G401.6 (cell line): ENCODE measurements around the gene SPDYE4.

Experiments used
- FAIRE-seq: peaks from 2 replicates; lab custom pipeline; 2012; peaks lifted over from hg19 to GRCh38; lab: Jason Lieb, UNC

Gene SPDYE4

DNA sequence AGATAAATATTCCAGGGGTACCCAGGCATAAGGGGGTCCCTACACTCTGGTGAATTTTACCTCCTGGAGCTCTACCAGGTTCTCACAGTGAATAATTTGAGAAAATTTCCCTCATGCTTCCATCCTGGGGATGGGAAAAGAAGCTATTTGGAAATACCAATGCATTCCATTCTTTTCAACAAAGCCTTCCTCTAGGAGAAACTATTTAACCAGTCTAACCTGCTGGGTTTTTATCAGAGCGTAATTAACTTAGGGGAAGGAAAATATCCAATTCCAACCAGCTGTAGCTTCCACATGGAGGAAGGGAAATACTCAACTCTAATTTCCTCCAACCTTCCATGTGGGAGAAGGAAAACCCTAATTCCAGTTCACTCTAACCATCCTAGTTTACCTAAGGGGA lies 23.8 kb upstream of the SPDYE4 start:
- FAIRE-seq, result no peak

DNA sequence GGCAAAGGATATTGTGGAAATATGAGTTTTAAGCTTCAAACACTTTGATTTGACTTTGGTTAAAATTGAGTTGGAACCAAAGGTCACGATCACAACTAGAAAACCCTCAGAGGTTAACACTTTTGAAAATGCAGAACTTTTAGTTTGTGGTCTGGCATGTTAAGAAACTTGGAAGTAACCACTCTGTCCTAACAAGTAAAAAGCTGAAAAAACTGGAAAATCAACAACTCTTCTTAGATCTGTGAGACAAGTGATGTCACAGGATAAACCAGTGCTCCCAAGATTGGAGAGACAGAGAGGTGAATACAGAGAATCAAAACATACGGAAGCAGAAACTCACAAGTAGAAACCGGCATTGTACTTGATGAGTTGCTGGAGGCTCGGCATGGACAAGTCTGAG lies 23.4 kb upstream of the SPDYE4 start:
- FAIRE-seq, result no peak

DNA sequence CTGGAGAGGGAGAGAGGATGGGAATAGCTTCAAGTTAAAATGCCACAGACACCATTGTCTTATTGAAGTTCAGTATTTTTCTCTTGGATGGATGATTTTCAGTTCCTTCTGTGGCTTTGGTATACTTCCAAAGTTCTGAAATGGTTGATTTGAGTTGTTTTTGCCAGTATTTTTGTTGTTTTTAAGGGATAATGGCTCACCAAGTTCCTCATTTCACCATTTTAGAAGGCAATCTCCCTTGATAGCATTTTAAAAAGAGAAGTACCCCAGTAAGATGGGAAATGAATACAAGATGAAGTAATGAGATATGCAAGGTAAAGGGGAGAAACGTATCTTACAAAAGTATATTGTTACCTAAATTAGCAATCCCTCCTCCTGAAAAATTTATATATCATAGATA lies 18.5 kb upstream of the SPDYE4 start:
- FAIRE-seq, result no peak

DNA sequence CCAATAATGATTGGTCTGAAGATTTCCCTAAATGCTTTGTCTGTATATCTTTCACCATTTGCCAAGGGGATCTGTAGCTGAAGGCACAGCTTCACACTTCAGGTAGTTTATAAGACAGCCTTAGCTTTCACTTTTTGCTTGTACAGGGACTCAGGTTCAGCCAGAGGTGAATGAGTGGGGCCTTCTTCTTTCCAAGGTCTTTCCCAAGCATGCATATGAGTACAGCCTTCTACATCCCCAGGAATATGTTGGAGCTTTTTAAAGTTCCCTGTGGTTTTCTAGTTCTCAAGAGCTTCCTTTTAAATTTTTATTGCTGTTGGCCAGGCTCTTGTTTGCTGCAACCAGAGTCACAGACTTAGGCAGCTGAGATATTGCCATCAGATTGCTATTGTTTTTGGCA lies 17.9 kb upstream of the SPDYE4 start:
- no peak for FAIRE-seq

DNA sequence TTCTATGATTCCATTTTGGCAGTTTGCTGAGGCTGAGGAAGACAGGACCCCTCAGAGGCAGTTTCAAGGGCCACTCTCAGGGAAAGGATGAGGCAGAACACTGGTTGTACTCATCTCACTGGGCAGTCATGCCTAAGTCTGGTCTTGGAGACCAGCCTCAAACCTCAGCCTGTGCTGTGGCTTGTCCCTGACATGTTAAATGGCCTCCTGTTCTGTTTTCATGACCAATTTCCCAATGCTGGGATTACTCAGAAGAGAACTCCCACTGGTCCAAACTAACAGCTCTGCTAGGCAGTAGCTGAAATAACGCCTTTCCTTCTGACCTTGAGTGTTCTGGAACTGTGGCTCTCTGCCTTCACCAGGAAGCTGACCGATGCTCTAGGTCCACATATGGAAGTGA lies 8.4 kb upstream of the SPDYE4 start:
- FAIRE-seq, result no peak

DNA sequence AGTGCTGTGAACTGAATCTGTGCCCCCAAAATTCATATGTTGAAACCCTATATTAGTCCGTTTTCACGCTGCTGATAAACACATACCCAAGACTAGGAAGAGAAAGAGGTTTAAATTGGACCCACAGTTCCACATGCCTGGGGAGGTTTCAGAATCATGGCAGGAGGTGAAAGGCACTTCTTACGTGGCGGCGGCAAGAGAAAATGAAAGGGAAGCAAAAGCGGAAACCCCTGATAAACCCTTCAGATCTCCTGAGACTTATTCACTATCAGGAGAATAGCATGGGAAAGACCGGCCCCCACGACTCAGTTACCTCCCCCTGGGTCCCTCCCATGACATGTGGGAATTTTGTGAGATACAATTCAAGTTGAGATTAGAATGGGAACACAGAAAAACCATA lies 3.7 kb upstream of the SPDYE4 start:
- no peak for FAIRE-seq

DNA sequence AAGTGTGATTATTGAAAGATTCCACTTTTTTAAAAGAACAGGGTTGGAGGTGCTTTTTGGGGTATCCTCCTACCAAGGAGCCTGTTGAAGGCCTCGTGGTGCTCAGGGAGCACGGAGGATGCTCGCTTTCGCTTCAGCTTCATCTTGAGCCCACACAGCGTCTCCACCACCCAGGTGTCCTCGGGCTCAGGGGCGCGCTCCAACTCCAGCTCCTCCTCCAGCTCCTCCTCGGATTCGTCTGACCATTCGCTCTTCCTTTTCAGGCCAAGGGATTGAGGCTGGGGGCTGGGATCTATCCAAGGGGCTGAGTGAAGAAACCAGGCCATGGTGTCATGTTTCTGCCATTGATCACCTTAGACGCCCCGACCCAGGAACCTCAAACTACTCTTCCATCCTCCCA lies 1.2 kb downstream of the SPDYE4 start:
- FAIRE-seq, result no peak

DNA sequence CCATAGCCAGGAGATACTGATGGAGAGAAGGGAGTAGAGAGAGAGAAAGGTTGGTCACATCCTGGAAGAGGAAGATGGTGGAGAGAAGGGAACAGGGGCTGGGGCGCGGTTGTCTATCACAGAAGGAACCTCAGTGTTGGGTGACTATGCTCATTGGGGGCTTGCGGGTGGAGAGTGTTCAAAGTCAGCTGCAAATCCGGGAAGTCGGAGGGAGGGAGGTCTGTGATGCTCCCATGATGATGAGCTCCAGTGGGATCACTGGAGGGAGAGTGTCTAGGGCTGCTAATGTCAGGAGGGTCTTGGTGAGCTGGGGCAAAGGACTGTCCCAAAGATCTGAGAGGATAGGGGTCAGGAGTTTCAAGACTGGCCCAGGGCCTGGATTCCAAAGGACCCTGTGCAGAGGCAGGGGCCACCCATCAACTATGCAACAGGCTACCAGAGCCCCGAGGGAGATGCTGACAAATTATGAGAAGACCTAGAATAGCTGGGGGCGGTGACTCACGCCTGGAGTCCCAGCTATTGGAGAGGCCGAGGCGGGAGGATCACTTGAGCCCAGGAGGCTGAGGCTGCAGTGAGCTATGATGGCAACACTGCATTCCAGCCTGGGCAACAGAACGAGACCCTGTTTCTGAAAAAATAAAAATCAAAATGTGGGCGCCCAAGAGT lies 2.6 kb downstream of the SPDYE4 start:
- FAIRE-seq, result no peak

DNA sequence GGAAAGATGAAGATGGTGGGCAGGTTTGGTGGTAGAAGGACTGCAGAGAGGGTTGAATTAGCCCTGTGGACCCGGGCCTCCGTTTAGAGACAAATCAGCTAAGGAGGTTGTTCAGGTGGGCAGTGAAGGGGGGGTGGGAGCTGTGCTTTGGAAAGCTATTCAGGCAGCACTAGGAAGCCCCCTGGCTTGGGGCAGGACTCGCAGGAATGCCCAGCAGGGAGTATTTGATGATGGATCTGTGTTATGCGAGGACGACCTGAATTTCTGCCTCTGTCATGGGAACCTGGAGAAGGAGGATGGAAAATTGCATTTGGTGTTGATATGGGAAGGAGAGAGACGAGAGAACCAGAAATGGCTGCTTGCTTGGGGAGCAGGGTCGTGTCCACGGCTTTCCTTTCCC lies 3.5 kb downstream of the SPDYE4 start:
- FAIRE-seq, result no peak

DNA sequence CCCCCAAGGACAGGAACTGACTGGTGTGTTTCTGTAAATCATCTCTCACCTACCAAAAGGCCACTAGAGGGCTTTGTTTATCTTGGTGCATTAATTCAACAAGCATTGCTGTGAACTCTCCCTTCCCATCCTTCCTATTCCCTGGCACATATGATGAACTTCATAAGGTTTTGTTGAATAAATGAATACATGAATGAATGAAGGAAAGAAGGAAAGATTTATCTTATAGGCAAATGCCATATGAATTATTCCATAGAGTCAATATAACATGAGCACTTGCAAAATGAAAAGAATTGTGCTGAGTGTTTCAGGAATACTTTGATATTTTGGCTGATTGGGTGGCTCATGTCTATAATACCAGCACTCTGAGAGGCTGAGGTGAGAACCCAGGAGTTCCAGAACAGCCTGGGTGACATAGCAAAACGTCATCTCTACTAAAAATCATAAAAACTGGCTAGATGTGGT lies 4.3 kb downstream of the SPDYE4 start:
- FAIRE-seq, result no peak

DNA sequence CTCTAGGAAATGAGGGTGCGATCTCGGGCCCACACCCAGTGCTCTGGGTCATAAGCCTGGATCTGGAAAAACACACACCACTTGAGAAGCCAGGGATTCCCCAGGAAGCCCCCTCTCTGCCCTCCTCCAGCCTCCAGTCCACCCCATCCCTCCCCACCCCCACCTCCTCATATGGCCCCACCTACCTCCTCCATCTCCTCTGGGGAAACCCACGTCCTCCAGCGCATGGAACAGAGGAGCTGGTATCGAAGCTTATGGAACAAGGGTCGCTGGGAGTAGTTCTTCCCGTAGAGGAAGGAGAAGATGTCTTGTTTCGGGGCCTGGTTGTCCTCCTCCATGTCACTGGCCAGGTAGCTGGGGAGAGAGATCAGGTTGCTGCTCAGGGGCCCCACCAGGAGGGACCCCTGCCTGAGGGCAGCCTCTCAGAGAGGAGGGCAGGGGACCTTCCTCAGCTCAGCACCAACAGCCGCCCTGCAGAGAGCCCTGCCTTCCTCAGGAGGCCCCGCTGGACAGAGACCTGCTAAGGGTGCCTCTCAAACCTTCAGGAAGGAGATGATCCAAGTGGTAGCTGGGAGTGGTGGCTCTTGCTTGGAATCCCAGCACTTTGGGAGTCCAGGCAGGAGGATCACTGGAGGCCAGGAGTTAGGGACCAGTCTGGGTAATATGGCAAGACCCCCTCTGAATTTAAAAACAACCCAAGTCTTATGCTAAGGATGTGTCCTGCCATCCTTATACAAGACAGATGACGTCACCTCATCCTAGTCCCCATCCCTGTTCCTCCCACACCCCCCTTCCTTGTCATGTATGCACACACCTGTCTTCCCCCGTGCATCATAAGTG lies 5.0 kb downstream of the SPDYE4 start:
- no peak for FAIRE-seq

DNA sequence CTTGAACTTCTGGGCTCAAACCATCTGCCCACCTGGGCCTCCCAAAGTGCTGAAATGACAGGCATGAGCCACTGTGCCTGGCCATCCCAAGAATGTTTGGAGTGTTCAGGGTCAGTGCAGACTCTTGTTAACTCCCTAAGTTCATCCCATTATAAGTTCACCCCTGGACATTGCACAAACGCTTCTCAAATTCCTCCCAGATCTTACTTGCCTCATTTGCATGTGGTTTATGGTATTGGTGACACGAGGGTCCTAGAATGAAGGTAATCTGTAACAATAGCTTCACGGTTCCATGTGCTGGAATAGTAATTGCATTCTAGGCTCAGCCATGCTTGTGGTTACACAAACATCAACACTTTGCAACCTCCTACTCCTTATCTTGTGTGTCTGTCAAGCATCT lies 8.7 kb downstream of the SPDYE4 start:
- FAIRE-seq, result no peak

DNA sequence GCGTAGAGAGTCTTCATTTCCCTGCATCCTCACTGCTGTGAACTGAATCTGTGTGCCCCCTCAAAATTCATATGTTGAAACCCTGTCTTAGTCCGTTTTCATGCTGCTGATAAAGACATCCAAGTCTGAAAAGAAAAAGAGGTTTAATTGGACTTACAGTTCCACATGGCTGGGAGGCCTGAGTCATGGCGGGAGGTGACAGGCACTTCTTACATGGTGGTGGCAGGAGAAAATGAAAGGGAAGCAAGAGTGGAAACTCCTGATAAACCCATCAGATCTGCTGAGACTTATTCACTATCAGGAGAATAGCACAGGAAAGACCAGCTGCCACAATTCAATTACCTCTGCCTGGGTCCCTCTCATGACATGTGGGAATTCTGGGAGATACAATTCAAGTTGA lies 10.6 kb downstream of the SPDYE4 start:
- FAIRE-seq, result no peak

DNA sequence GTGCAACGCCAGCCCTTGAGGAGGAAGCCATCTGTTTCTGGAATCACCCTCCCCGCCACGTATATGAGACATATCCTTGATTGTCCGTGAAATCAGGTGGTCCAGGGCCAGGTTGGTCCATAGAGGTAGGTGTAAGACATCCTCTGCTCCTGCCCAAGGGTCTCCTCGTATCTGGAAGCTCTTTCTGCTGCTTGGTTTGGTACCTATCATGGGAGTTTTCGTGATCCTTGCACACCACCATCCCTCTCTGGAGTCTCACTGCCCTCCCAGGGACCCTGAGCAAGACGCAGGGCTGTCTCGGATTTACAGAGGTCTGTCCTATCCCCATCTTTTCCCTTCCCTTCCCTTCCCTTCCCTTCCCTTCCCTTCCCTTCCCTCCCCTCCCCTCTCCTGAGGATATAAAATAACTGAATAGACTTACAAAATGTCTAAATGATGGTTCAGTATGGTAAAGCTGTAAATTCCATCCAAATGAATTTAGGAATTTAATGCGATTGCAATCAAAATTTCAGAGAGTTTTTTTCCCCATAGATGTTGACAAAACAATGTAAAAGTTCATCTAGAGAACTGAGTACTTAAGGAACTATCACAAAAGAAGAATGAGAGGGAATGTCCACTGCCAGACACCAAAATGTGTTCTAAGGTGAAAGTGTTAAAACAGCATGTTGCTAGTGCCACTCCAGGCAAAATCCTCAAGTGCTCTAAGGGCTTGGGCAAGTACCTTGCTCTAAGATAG lies 11.7 kb downstream of the SPDYE4 start:
- FAIRE-seq, result no peak

DNA sequence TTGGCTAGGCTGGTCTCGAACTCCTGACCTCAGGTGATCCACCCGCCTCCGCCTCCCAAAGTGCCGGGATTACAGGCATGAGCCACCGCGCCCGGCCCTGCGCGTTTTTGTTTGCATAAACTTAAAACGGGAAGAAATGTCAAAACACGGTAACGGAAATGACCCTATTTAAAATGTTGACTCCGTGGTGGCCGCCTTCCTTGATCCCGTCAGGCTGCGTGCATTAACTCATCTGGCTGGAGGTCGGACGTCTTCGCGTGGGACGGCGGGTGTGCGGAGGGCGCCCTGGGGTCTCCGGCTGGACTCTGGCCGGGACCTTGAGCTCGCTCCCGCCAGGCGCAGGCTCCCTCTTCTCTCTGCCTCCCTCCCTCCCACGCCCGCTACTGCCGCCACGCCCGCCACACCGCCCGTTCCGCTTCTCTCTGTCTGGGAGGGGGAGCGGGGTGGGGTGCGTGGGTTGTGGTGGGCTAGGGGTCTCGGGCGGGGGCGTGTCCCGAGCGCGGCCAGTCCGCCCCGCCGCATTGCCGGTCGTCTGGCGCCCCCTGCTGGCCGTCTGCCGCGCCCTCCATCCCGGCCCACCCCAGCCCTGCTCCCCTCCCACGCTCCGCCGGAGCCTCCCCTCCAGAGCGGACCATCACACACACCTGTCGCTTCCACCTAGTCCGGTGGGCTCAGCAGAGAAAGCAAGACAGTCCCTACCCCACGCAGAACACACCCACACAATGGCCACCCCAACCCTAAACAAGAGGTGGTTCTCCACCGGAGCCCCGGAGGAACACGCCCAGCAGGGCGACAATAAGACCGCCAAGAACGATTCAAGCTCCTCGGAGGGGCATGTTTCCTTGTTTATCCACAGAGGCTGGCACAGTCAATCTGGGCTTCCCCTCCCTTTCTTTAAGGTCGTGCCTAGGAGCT lies 12.5 kb downstream of the SPDYE4 start:
- no peak for FAIRE-seq

DNA sequence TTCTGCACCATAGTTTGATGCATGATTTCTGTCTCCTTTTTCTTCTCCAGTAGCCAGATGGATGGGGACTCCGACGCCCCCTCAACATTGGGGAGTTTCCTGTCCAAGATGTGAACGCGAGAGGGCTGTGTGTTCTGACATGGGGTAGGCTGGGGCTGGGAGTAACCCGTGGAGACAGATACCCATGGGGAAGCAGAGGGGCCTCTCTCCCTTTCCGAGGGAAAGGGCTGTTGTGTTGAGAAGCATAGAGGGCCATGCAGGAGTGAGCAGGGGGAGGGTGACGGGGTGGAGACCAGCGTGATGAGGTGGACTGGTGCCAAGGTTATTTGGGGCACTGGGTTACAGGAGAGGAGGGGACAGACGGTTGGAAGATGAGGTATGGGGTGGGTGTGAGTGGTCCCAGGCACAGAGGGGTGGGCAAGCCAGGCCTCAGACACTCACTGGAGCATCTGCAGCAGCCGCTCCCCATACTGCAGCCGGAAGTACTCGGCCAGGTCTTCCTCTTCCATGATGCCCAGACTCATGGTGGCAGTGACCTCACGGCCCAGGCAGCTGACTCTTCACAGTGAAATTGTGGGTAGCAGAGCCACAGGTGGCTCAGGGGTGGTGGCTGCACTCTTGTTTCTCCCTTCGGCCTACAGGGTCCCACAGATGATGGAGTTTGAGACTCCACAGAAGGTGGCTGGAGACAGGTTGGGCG lies 14.1 kb downstream of the SPDYE4 start:
- FAIRE-seq, result no peak

DNA sequence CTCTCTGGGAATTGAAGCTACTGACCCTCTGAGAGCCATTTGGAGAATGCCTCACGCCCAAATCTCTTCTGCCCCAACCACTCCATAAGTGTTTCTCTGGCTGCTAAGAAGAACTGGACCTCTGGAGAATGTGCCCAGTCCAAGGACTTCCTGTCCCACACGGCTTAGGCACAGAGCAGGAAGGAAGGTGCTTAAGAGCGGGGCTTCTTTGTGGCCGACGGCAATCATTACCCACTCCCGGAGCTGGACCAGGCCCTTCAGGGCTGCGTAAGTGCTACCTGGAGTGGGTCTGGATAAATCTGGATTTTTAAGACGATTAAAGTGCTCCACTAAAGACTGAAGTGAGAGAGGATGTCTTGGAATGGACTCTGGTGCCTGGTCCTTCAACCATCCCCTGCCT lies 15.5 kb downstream of the SPDYE4 start:
- no peak for FAIRE-seq

DNA sequence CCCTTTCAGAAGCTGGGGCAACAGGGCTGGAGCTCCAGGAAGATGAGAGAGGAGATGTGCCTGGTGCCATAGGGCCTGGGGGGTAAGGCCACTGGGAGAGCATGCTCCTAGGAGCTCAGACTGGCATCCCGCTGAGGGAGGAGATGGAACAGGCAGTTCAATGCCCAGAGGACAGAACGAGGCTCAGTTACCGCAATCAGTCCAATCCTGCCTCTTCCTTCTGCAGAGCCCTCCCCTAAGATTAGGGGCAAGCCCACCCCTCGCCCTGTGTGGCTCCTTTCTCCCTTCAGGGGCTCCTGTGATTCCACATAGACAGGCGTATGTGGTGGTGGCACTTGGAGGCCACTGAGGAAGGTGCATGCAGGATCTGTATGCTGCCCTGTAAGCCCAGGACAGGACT lies 16.1 kb downstream of the SPDYE4 start:
- FAIRE-seq, result no peak

DNA sequence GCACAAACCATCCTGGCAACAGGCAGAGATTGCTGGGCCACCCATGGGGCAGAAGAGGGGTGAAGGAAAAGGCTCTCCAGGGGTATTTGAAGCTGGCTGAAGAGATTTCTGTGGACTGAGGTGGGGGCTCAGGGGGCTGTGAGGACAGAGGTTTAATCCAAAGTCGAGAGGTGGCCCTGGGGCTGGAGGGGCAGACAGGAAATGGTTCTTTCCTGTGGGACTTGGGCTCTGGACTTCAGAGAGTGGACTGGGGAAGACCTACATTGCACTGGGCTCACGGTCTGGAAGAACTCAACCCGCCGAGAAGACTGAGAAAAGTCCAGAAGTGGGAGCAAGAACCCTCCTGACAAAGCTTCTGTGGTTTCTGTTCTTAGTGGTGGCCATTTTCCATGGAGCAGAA lies 16.6 kb downstream of the SPDYE4 start:
- no peak for FAIRE-seq

DNA sequence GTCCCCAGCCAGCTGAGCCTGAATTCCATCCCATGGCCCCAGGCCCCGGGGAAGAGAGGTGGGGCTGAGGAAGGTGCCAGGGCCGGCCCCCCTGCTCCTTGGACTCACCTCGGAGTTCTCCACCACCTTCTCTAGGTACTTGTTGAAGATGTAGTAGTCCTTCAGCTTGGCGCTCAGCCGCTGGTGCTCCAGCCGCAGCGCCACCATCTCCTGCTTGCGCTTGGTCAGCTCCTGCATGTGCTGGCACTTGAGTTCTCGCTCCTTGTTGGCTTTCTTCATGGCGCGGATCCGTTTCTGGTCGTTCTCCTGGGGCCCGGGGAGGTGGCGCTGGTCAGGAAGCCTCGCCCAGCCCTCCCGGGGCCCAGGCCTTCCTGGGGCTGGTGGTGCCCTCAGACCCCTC lies 17.0 kb downstream of the SPDYE4 start:
- FAIRE-seq, result no peak

DNA sequence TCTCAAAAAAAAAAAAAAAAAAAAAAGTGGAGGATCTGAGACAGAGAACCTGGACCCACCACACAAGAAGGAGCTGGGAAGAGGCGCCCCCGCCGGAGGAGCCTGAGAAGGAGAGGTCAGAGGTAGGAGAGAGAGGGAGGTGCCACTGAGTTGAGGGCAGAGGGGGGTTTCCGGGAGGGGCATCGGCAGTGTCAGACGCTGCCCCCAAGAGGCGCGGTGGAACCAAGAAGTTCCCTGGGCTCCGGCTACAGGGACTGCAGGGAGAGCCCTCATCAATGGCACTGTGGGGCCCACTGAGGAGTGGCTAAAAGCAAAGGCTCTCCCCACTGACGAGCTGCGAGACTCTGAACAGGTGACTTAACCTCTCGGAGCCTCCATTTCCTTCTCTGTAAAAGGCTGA lies 17.9 kb downstream of the SPDYE4 start:
- FAIRE-seq, result no peak

DNA sequence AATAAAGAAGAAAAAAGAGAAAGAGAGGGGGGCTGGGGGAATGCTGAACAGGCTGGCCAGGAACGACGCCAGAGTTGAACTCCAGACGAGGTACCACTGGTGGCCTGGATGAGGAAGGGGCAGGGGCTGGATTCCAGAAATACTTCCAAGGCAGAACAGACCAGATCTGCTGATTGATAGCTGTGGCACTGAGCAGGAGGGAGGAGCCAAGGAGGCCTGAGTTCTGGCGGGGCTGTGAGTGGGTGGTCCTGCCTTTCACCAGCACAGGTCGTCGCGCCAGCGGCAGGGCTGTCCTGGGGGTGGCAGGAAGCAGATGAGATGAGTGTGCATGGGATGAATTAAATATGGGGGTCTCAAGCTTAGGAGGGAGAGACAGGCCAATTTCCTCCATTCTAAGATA lies 19.2 kb downstream of the SPDYE4 start:
- FAIRE-seq, result no peak
